ENCODE measurements around the gene PLEKHM2. TPM values are rescaled to one million over a fixed set of nuclear protein-coding genes. Genes with fewer than 3 reads are reported as not detected.

PLEKHM2 gene
- total RNA-seq, 4 donors from 2014 or later: 55.5 to 98.7 (median 61.9) TPM

- H3K4me3 ChIP-seq (ENCODE audit: low read depth, poor library complexity, severe bottlenecking): no peak within 1 kb of the TSS
- TF ChIP-seq CTCF (IDR thresholded peaks at IDR 0.05) (no peak), POLR2A (IDR thresholded peaks at IDR 0.05) (no peak)
- DNase-seq (ENCODE audit: low spot score in 2 of 2): no peak
- intact Hi-C loops (cut with DNase I; ENCODE audit: low total_unique reads): no loop called here
- WGBS, 2 donors: 70% methylated on average over 21 to 24 of the region's 35 CpGs
These were observed 52.1 kb downstream of the PLEKHM2 start, which contains the start of gene SLC25A34 for GRCh38 chr1:15736038-15736891. TSS of gene SLC25A34 (plus strand) at chr1:15736258. CDS start at chr1:15736486, 228 bp downstream.

- intact Hi-C loops (cut with DNase I; ENCODE audit: low total_unique reads): no loop called here
- H3K4me3 ChIP-seq (ENCODE audit: low read depth, poor library complexity, severe bottlenecking): no peak overlapping the region
- no peak for DNase-seq (ENCODE audit: low spot score in 2 of 2)
- TF ChIP-seq POLR2A (IDR thresholded peaks at IDR 0.05) (no peak), CTCF (IDR thresholded peaks at IDR 0.05) (no peak)
- WGBS, 2 donors: 50 to 53% methylated on average over 3 to 5 of the region's 6 CpGs
These were observed 52.8 kb downstream of the PLEKHM2 start for GRCh38 chr1:15736892-15737261.

GRCh38 chr1:15737324-15738319 is 53.5 kb downstream of the PLEKHM2 start:
- no peak for DNase-seq (ENCODE audit: low spot score in 2 of 2)
- intact Hi-C loops (cut with DNase I; ENCODE audit: low total_unique reads): no loop called here
- WGBS, 2 donors: 85 to 92% methylated on average over 19 to 20 of the region's 20 CpGs
- TF ChIP-seq POLR2A (IDR thresholded peaks at IDR 0.05): no peak
- TF ChIP-seq CTCF (IDR thresholded peaks at IDR 0.05): no peak
- H3K4me3 ChIP-seq (ENCODE audit: low read depth, poor library complexity, severe bottlenecking): no peak overlapping the region

GRCh38 chr1:15738416-15739113 is 54.4 kb downstream of the PLEKHM2 start:
- intact Hi-C loops (cut with DNase I; ENCODE audit: low total_unique reads): no loop called here
- 84 to 85% methylated on average over 13 to 15 of the region's 15 CpGs for WGBS, 2 donors
- TF ChIP-seq POLR2A (IDR thresholded peaks at IDR 0.05) (no peak), CTCF (IDR thresholded peaks at IDR 0.05) (no peak)
- H3K4me3 ChIP-seq (ENCODE audit: low read depth, poor library complexity, severe bottlenecking): no peak overlapping the region
- DNase-seq (ENCODE audit: low spot score in 2 of 2): no peak

GRCh38 chr1:15739259-15739658 is 55.1 kb downstream of the PLEKHM2 start:
- WGBS, 2 donors: 83 to 94% methylated on average over 15 of the region's 16 CpGs
- H3K4me3 ChIP-seq (ENCODE audit: low read depth, poor library complexity, severe bottlenecking): no peak overlapping the region
- no peak for DNase-seq (ENCODE audit: low spot score in 2 of 2)
- TF ChIP-seq POLR2A (IDR thresholded peaks at IDR 0.05) (no peak), CTCF (IDR thresholded peaks at IDR 0.05) (no peak)
- intact Hi-C loops (cut with DNase I; ENCODE audit: low total_unique reads): no loop called here

Measured in lower leg skin (tissue), 4 donors.